Measurements from ENCODE around the gene EBF4.

Gene EBF4

GRCh38 chr20:2713285-2713684 lies 20.7 kb downstream of the EBF4 start:
- TF ChIP-seq CTCF (IDR thresholded peaks at IDR 0.05; ENCODE audit: low read depth, low read length) = no peak
- H3K4me3 ChIP-seq (ENCODE audit: low read depth, low read length) = no peak overlapping the region

DNA sequence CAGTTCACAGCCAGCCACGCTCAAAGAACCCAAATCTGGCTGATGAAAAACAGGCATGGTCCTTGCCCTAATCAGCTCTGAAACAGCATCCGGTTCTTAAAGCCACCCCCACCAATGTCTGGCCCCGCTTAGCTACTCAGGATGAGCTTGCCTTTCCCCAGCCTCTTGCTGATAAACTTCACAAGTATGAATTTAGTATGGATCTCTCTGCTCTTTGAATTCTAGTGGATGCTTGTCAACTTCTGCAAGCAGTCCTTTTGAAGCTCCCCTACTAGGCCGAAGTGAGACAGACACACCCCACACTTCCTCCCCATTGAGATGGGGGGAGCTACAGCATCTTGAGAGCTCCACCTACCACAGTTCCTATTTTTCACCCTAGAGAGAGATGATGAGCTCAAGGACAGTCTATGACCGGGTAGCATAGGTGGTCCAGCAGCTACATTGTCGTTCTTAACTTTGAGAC lies 36.7 kb downstream of the EBF4 start:
- no peak for TF ChIP-seq CTCF (IDR thresholded peaks at IDR 0.05; ENCODE audit: low read depth, low read length)
- no peak overlapping the region for H3K4me3 ChIP-seq (ENCODE audit: low read depth, low read length)

- no peak overlapping the region for H3K4me3 ChIP-seq (ENCODE audit: low read depth, low read length)
- no peak for TF ChIP-seq CTCF (IDR thresholded peaks at IDR 0.05; ENCODE audit: low read depth, low read length)
Measured at GRCh38 chr20:2729791-2730190, 37.2 kb downstream of the EBF4 start.

- H3K4me3 ChIP-seq (ENCODE audit: low read depth, low read length) = no peak overlapping the region
- no peak for TF ChIP-seq CTCF (IDR thresholded peaks at IDR 0.05; ENCODE audit: low read depth, low read length)
Measured at GRCh38 chr20:2734899-2735298, 42.3 kb downstream of the EBF4 start.

- no peak for TF ChIP-seq CTCF (IDR thresholded peaks at IDR 0.05; ENCODE audit: low read depth, low read length)
- H3K4me3 ChIP-seq (ENCODE audit: low read depth, low read length) = no peak overlapping the region
Measured at GRCh38 chr20:2736441-2736840, 43.9 kb downstream of the EBF4 start.

- no peak overlapping the region for H3K4me3 ChIP-seq (ENCODE audit: low read depth, low read length)
- TF ChIP-seq CTCF (IDR thresholded peaks at IDR 0.05; ENCODE audit: low read depth, low read length) = no peak
Measured at GRCh38 chr20:2738331-2739041, 45.9 kb downstream of the EBF4 start.

GRCh38 chr20:2739042-2739398 lies 46.4 kb downstream of the EBF4 start:
- no peak overlapping the region for H3K4me3 ChIP-seq (ENCODE audit: low read depth, low read length)
- no peak for TF ChIP-seq CTCF (IDR thresholded peaks at IDR 0.05; ENCODE audit: low read depth, low read length)
